Central memory CD8-positive, alpha-beta T cell (primary cell): Measurements from ENCODE around the gene RSPRY1.
A peak's percentile ranks its signal among the peaks of the same experiment; 100 is the strongest.

ENCODE experiments used
- ATAC-seq: fragments of 150-1000 bp; cut with Tn5 transposase; replicated peaks from 2 replicates; pipeline ENCODE4 v1.10.0; 2022; ENCODE audit warnings: mild to moderate bottlenecking, moderate FRiP score, moderate number of reproducible peaks; ENCODE audit not compliant: poor library complexity, severe bottlenecking; ENCODE audit errors: extremely low read depth
- DNase-seq, 2 donors: peaks; one replicate each; pipeline ENCODE4 v3.0.0; 2021; ENCODE audit warnings: low spot score in 2 of 2
- H3K27ac Mint-ChIP-seq: one replicate; pipeline ENCODE4 v1.8.0; 2022; ENCODE audit warnings: low read depth, mild to moderate bottlenecking, moderate library complexity, mixed read lengths
- H3K27me3 Mint-ChIP-seq: one replicate; pipeline ENCODE4 v1.8.0; 2022; ENCODE audit warnings: mixed read lengths
- H3K36me3 Mint-ChIP-seq: one replicate; pipeline ENCODE4 v1.8.0; 2022; ENCODE audit warnings: mild to moderate bottlenecking, moderate library complexity, mixed read lengths; ENCODE audit not compliant: insufficient read depth
- H3K4me1 Mint-ChIP-seq: one replicate; pipeline ENCODE4 v1.8.0; 2022; ENCODE audit warnings: mixed read lengths
- H3K4me3 Mint-ChIP-seq: one replicate; pipeline ENCODE4 v1.8.0; 2022; ENCODE audit warnings: mild to moderate bottlenecking, moderate library complexity, mixed read lengths
- H3K9me3 Mint-ChIP-seq: one replicate; pipeline ENCODE4 v1.8.0; 2022; ENCODE audit warnings: mixed read lengths

RSPRY1 gene

GRCh38 chr16:57244463-57244766, 58.3 kb downstream of the RSPRY1 start:
- peak overlapping the region; percentile 94 for H3K27ac Mint-ChIP-seq
- H3K4me3 Mint-ChIP-seq: peak overlapping the region; percentile 87
- no peak for DNase-seq
- H3K9me3 Mint-ChIP-seq: no peaks in the 10 kb centered on the region
- H3K36me3 Mint-ChIP-seq: peaks cover 25% of the 10 kb centered on the region
- peak; percentile 52 for ATAC-seq
- peaks cover 19% of the 10 kb centered on the region for H3K4me1 Mint-ChIP-seq
- H3K27me3 Mint-ChIP-seq: no peaks in the 10 kb centered on the region

- H3K36me3 Mint-ChIP-seq: peaks cover 30% of the 10 kb centered on the region
Measured at GRCh38 chr16:57244767-57245471, 58.8 kb downstream of the RSPRY1 start, which contains the start of gene ARL2BP. Gene ARL2BP (plus strand): TSS chr16:57245259. CDS start chr16:57245368, 109 bp downstream.

DNA sequence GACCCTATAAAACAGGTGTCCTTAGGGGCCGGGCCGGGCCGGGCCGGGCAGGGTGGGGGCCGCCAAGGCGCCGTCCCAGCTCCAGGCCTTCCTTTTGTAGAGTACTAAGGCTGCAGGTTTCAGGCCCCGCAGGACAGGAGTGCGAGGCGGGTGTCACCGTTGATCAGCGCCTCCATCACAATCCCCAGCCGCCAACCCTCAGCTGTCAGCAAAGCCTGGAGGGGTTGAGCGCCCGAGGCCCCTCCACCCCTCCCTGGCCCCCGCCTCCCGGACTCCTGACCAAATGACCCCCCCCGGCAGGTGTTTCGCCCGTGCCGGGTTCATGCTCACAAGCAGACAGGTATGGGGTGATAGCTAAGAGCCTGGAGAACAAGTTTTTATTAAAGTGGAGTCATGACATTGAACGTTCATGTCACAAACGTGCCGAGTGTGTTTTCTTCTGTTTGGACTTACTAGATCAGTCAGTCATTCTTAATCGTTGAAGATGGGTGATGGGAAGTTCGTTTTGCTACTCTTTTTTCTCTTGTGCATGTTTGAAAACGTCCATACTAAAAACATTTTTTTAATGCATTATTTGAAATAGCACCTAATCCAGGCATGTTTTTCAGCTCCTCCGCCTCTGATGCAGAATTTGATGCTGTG, 59.5 kb downstream of the RSPRY1 start:
- H3K27ac Mint-ChIP-seq: peak overlapping the region; percentile 88

More at GRCh38 chr16:57244767-57245471, 58.8 kb downstream of the RSPRY1 start, which contains the start of gene ARL2BP:
- Mint-ChIP-seq H3K4me3 (peak within 1 kb of the TSS; percentile 87), H3K27ac (peak within 1 kb of the TSS; percentile 94), H3K27me3 (no peaks in the 10 kb centered on the region), H3K9me3 (no peaks in the 10 kb centered on the region), H3K4me1 (peaks cover 19% of the 10 kb centered on the region)
- ATAC-seq: peak; percentile 97
- DNase-seq: peak; percentile 93 to 95

GRCh38 chr16:57251352-57251751, 65.2 kb downstream of the RSPRY1 start:
- Mint-ChIP-seq H3K27ac (no peak overlapping the region), H3K36me3 (peaks cover 53% of the 10 kb centered on the region), H3K4me1 (peaks cover 10% of the 10 kb centered on the region), H3K9me3 (no peaks in the 10 kb centered on the region), H3K4me3 (no peak overlapping the region), H3K27me3 (no peaks in the 10 kb centered on the region)
- no peak for ATAC-seq
- no peak for DNase-seq

More for the DNA sequence above, 59.5 kb downstream of the RSPRY1 start:
- H3K4me1 Mint-ChIP-seq: peaks cover 19% of the 10 kb centered on the region
- ATAC-seq: peak; percentile 21
- H3K36me3 Mint-ChIP-seq: peaks cover 34% of the 10 kb centered on the region
- no peaks in the 10 kb centered on the region for H3K9me3 Mint-ChIP-seq
- no peak for DNase-seq
- H3K27me3 Mint-ChIP-seq: no peaks in the 10 kb centered on the region
- peak overlapping the region; percentile 87 for H3K4me3 Mint-ChIP-seq

DNA sequence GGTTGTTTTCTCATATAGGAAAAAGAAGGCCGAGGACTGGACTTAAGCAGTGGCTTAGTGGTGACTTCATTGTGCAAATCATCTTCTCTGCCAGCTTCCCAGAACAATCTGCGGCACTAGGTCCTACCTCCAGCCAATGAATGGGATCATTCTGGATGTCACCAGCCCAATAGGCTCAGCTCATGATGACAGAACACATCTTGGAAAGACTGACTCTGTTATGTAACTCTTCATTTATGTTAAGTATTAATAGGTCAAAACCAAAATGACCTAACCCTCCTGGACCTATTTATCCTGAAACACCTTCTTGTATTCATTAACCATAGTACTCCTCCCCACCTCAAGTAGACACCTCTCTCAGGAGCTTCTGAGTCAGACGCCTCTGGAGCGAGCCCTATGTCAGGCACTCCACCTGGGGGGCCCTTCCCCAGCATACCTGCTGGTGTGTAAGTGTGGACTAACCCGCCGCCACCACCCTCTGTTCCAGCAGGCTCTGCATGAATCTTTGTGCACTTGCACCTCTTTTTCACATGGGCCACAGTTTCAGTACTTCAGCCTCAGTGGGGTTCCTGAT, 66.1 kb downstream of the RSPRY1 start:
- ATAC-seq (no peak), DNase-seq (no peak)
- Mint-ChIP-seq H3K4me1 (peaks cover 10% of the 10 kb centered on the region), H3K27ac (no peak overlapping the region), H3K9me3 (no peaks in the 10 kb centered on the region), H3K36me3 (peaks cover 53% of the 10 kb centered on the region), H3K4me3 (no peak overlapping the region), H3K27me3 (no peaks in the 10 kb centered on the region)

GRCh38 chr16:57253466-57253865, 67.3 kb downstream of the RSPRY1 start:
- no peaks in the 10 kb centered on the region for H3K9me3 Mint-ChIP-seq
- H3K27me3 Mint-ChIP-seq: no peaks in the 10 kb centered on the region
- DNase-seq (no peak), ATAC-seq (no peak)
- no peak overlapping the region for H3K27ac Mint-ChIP-seq
- H3K4me3 Mint-ChIP-seq: no peak overlapping the region
- peaks cover 10% of the 10 kb centered on the region for H3K4me1 Mint-ChIP-seq
- H3K36me3 Mint-ChIP-seq: peaks cover 47% of the 10 kb centered on the region

DNA sequence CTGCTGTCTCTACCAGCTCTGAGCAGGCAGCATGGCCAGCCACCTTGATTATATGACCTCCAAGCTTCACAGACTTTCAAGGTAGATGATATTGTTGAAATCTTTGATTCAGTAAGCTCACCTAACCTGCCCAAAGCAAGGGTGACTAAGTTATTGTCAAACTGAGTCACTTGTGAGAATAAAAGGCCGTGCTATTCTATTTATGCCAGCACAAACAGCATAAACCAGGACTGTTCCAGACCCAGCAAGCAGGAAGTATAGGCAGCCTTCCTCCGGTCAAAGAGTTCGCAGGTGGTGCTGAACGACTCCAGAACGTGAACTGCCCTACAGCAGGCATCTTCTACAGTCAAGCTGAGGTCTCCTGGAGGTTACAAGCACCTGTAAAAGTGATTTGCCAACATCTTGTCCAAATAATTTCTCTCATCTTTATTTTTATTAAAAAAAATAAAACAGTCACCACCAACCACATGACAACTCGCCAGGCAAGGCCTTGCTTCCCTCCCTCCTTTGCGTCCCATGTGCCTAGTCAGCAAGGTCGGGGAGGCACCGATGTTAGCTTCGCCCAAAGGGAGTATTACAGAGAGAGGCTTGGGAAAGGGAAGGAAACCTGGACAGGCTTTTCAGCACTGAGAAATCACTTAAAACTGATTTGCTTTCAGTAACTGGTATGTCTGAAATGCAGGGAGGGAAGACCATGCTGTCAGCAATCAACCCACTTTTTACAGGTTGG, 69.7 kb downstream of the RSPRY1 start:
- Mint-ChIP-seq H3K27me3 (no peaks in the 10 kb centered on the region), H3K4me1 (peaks cover 17% of the 10 kb centered on the region), H3K36me3 (peaks cover 25% of the 10 kb centered on the region), H3K4me3 (no peak overlapping the region), H3K27ac (no peak overlapping the region), H3K9me3 (no peaks in the 10 kb centered on the region)
- ATAC-seq (no peak), DNase-seq (no peak)

- H3K36me3 Mint-ChIP-seq: peaks cover 21% of the 10 kb centered on the region
- DNase-seq (no peak), ATAC-seq (no peak)
- H3K4me3 Mint-ChIP-seq: no peak overlapping the region
- H3K9me3 Mint-ChIP-seq: no peaks in the 10 kb centered on the region
- H3K27me3 Mint-ChIP-seq: no peaks in the 10 kb centered on the region
- no peak overlapping the region for H3K27ac Mint-ChIP-seq
- peaks cover 17% of the 10 kb centered on the region for H3K4me1 Mint-ChIP-seq
Measured at GRCh38 chr16:57256601-57257395, 70.7 kb downstream of the RSPRY1 start.

GRCh38 chr16:57257455-57258070, 71.4 kb downstream of the RSPRY1 start:
- Mint-ChIP-seq H3K36me3 (peaks cover 14% of the 10 kb centered on the region), H3K27me3 (no peaks in the 10 kb centered on the region), H3K4me1 (peaks cover 12% of the 10 kb centered on the region), H3K9me3 (no peaks in the 10 kb centered on the region), H3K4me3 (no peak overlapping the region), H3K27ac (no peak overlapping the region)
- no peak for DNase-seq
- ATAC-seq: no peak

DNA sequence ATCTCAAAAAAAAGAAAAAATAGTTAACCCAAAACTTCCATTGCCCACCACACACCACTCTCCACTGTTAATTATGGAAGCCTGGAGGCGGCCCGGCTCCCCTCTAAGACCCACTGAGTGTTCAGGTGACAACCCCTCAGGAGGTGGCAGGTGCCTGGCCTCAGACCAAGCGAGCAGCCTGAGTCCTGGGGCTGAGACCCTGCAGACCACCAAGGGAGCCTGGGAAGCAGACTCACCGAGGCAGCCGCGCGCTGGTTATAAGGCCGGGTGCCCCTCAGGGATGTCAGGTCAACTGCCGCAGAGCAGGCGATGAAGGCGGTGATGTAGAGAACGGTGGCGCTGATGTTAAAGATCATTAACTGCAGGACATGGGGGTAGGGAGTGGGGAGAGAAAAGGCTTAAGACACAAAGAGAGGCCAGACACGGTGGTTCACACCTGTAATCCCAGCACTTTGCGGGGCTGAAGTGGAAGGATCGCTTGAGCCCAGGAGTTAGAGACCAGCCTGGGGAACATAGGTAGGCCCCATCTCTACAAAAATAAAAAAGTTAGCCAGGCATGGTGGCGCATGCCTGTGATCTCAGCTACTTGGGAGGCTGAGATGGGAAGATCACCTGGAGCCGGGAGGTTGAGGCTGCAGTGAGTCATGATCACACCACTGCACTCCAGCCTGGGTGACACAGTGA, 72.2 kb downstream of the RSPRY1 start:
- H3K27ac Mint-ChIP-seq: no peak overlapping the region
- H3K9me3 Mint-ChIP-seq: no peaks in the 10 kb centered on the region
- H3K27me3 Mint-ChIP-seq: no peaks in the 10 kb centered on the region
- H3K4me1 Mint-ChIP-seq: peaks cover 12% of the 10 kb centered on the region
- ATAC-seq: no peak
- H3K4me3 Mint-ChIP-seq: no peak overlapping the region
- no peak for DNase-seq
- peaks cover 9% of the 10 kb centered on the region for H3K36me3 Mint-ChIP-seq

DNA sequence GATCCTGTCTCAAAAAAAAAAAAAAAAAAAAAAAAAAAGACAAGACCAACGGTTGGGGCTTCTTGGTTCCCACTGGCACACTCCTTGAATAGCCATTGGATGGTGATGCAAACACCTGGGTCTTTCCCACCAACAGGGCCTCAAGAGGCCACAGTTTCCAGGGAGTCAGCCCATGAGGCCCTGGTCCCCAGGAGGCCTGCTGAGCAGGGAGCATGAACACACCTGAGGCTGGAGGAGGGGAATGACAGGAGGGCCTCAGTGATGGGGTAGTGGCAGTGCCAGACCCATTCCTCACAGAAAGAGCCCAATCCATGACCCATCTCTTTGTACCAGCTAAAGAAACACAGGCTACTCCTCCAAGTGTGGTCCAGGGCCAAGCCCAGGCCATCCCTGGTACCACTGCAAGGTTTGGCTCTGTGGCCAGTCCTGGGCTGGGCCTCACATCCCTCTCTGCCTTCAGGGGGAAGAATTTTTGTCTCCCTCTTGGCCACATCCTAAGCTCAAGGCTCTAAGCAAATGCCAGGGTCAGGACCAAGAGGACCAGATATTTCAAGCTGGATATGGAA, 72.9 kb downstream of the RSPRY1 start:
- DNase-seq (no peak), ATAC-seq (no peak)
- no peak overlapping the region for H3K27ac Mint-ChIP-seq
- peaks cover 12% of the 10 kb centered on the region for H3K4me1 Mint-ChIP-seq
- H3K36me3 Mint-ChIP-seq: peaks cover 6% of the 10 kb centered on the region
- no peak overlapping the region for H3K4me3 Mint-ChIP-seq
- H3K27me3 Mint-ChIP-seq: no peaks in the 10 kb centered on the region
- H3K9me3 Mint-ChIP-seq: no peaks in the 10 kb centered on the region
